NCI-H524 treated with DMSO at 0.1 percent for 48 hours (cell line): ENCODE data around the gene FEV.

Experiments used
- DNase-seq: peaks from one replicate; lab custom pipeline; 2025; lab: John Stamatoyannopoulos, UW

FEV gene

GRCh38 chr2:218993345-218994315, 8.6 kb upstream of the FEV start, which contains the start of gene CRYBA2:
Gene CRYBA2, minus strand, starts transcription at chr2:218993422. Its CDS starts 246 bp downstream, at chr2:218993176.
- no peak for DNase-seq

GRCh38 chr2:218992703-218993344, 7.8 kb upstream of the FEV start:
- no peak for DNase-seq

- no peak for DNase-seq
Observed at GRCh38 chr2:218992196-218992595, 7.2 kb upstream of the FEV start.

GRCh38 chr2:218991674-218992168, 6.7 kb upstream of the FEV start:
- no peak for DNase-seq

GRCh38 chr2:218990612-218991011, 5.6 kb upstream of the FEV start:
- DNase-seq = no peak

- DNase-seq = no peak
Observed at GRCh38 chr2:218990052-218990451, 5.1 kb upstream of the FEV start.

- no peak for DNase-seq
Observed at GRCh38 chr2:218988650-218989049, 3.7 kb upstream of the FEV start.

GRCh38 chr2:218988164-218988563, 3.2 kb upstream of the FEV start:
- DNase-seq = no peak

GRCh38 chr2:218986148-218986761, 1.3 kb upstream of the FEV start:
- no peak for DNase-seq

GRCh38 chr2:218985325-218986091, 524 bp upstream of the FEV start:
- DNase-seq = no peak

- no peak for DNase-seq
Observed at GRCh38 chr2:218984239-218985020, 554 bp downstream of the FEV start.

GRCh38 chr2:218983934-218984238, 1.1 kb downstream of the FEV start:
- DNase-seq = no peak

- no peak for DNase-seq
Observed at GRCh38 chr2:218983263-218983933, 1.6 kb downstream of the FEV start.

GRCh38 chr2:218982586-218983262, 2.3 kb downstream of the FEV start:
- DNase-seq = no peak

GRCh38 chr2:218981881-218982585, 3.0 kb downstream of the FEV start:
- no peak for DNase-seq

GRCh38 chr2:218981390-218981880, 3.5 kb downstream of the FEV start:
- DNase-seq = peak; percentile 58

GRCh38 chr2:218980735-218981389, 4.1 kb downstream of the FEV start:
- DNase-seq = no peak
